Measurements from ENCODE around the gene CAV1.

DNA sequence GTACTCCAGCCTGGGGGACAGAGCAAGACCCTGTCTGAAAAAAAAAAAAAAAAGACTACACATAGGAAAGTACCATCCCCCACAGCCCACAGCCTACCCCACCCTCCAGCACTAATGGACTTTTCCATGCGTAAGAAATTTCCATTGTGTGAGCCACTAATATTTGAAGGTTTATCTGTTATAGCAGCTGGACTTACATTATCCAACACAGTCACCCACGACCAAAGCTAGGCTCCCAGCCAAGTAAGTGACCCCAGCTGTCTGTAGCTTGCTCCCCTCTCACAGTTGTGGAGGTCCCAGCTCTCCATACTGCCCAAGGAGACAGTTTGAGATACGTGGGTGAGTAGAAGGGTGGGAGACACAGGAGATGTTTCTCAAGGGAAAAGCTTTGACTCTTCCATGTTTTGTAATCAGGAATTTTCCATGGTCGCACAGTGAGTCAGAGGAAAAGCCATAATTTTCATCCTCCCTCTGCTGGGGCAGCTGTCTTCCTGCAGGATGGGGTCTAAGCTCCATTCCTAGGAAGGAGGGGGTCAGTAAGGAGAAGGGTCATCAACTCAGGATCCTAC is 57.4 kb downstream of the CAV1 start:
- TF ChIP-seq POLR2AphosphoS5 (IDR thresholded peaks at IDR 0.05; ENCODE audit: borderline replicate concordance, low read depth, low read length) (no peak), EZH2 (IDR thresholded peaks at IDR 0.05) (no peak)
